Right lobe of liver (tissue), 6 donors: ENCODE data around the gene FOSB. TPM values are rescaled to one million over a fixed set of nuclear protein-coding genes. Genes with fewer than 3 reads are reported as not detected.

Source experiments
- ATAC-seq, 4 donors: fragments of 200-7000 bp; cut with Tn5 transposase; one replicate each; pipeline ENCODE4 v1.9.1; 2020; ENCODE audit warnings: mild to moderate bottlenecking in 4 of 4, moderate library complexity in 4 of 4
- DNase-seq, 3 donors: peaks; one replicate each; pipeline ENCODE4 v3.0.0-alpha.2; 2020
- H3K27ac ChIP-seq, 3 donors: fragments of 200-600 bp; one replicate each; pipeline ENCODE4 v1.8.0; 2022
- H3K27me3 ChIP-seq, 2 donors: fragments of 200-600 bp; one replicate each; pipeline ENCODE4 v1.8.0; 2022
- H3K36me3 ChIP-seq, 4 donors: fragments of 200-600 bp; sonication (generic) in 1 of 4; one replicate each; pipeline versions ENCODE4 v1.5.1 to v1.8.0; 2017 to 2022; ENCODE audit warnings: control low read depth in 1 of 4
- H3K4me1 ChIP-seq, 4 donors: fragments of 200-600 bp; sonication (generic) in 1 of 4; one replicate each; pipeline versions ENCODE4 v1.5.1 to v1.8.0; 2017 to 2022; ENCODE audit warnings: control low read depth in 1 of 4
- H3K4me3 ChIP-seq, 3 donors: fragments of 200-600 bp; one replicate each; pipeline ENCODE4 v1.8.0; 2022
- H3K9me3 ChIP-seq, 4 donors: fragments of 200-600 bp; sonication (generic) in 1 of 4; one replicate each; pipeline versions ENCODE4 v1.5.1 to v1.8.0; 2017 to 2022; ENCODE audit warnings: control low read depth in 1 of 4
- CTCF ChIP-seq, 4 donors: fragments of 200-600 bp in 3 of 4; fragments of 450-650 bp in 1 of 4; IDR thresholded peaks; one replicate each; pipeline versions ENCODE4 v1.5.1 to v1.8.0; 2016 to 2022; ENCODE audit warnings: antibody characterized with exemption in 4 of 4, mild to moderate bottlenecking in 2 of 4
- POLR2A ChIP-seq: fragments of 450-650 bp; IDR thresholded peaks from one replicate; pipeline ENCODE4 v1.6.1; 2017; ENCODE audit warnings: antibody characterized with exemption, mild to moderate bottlenecking
- WGBS: methylation state at CpG from one replicate; pipeline ENCODE4 v1.1.6; 2018; ENCODE audit warnings: low coverage, low lambda C conversion rate; ENCODE audit not compliant: insufficient coverage; ENCODE audit errors: missing lambda C conversion rate; 5-methylcytosine and 5-hydroxymethylcytosine counted together
- intact Hi-C, 2 donors: fragments of 100-400 bp; cut with DNase I; formaldehyde crosslinking; loops; one replicate each; pipeline versions ENCODE4 v1.11.2 to v1.14.1; 2022
- long read RNA-seq: library from polyadenylated mRNA; unstranded; transcript quantifications from one replicate; pipeline ENCODE4 v2.0.0, GENCODE V29; 2019
- total RNA-seq, 6 experiments: library from RNA; depleted of rRNA in 2 of 6; stranded (reverse); fragments of >200 nt in 2 of 6; fragmentation: NEBNext Ultra II Directional in 3 of 6; extraction: Animal tissue kit (Norgen Biotek cat#: 25700) in 3 of 6; gene quantifications; one replicate each; pipeline versions ENCODE4 v1.1.0 to v1.2.4, GENCODE V29; 2016 to 2023
- donor health status: DM: no; HTN: yes; CAD: no.
- donor health status: DM: no; HTN: no; CAD: no.
- donor health status: DM: no; HTN: no; CAD: no.
- donor health status: DM: no; HTN: yes; CAD: no.
- donor health status: DM: no; HTN: yes; CAD: no.

Gene FOSB
- total RNA-seq: 1 to 10 TPM in 1 of 6 experiments, under 1 TPM in 5; 0.19 to 1.2 (median 0.44) TPM
- long read RNA-seq: 0 reads

- no peaks in the 10 kb centered on the region for H3K27me3 ChIP-seq
- no peaks in the 10 kb centered on the region for H3K9me3 ChIP-seq
- H3K4me1 ChIP-seq: peaks cover 0 to 15% (median 7%) of the 10 kb centered on the region in 4 donors
- TF ChIP-seq POLR2A: peak; percentile 96
- TF ChIP-seq CTCF (IDR thresholded peaks at IDR 0.05): peak in 1 of 4 donors; percentile 12
- peak within 1 kb of the TSS; percentile 47 to 76 (median 61) for H3K4me3 ChIP-seq
- peak within 1 kb of the TSS; percentile 69 to 92 (median 90) for H3K27ac ChIP-seq
- peak; percentile 59 to 73 (median 65) for ATAC-seq
- H3K36me3 ChIP-seq: no peaks in the 10 kb centered on the region
- WGBS: 0% methylated on average over 21 of the region's 56 CpGs
- DNase-seq: peak; percentile 94 to 96 (median 96)
- intact Hi-C loops: no loop called here
These were observed at the start of gene FOSB for GRCh38 chr19:45467456-45468158. TSS of gene FOSB (plus strand) at chr19:45467996. CDS start at chr19:45468587, 591 bp downstream.

GRCh38 chr19:45418802-45419201, 49.0 kb upstream of the FOSB start:
- Histone ChIP-seq H3K27me3 (no peaks in the 10 kb centered on the region), H3K27ac (no peak overlapping the region), H3K4me1 (peaks cover 0 to 6% (median 2%) of the 10 kb centered on the region in 4 donors), H3K4me3 (no peak overlapping the region), H3K9me3 (no peaks in the 10 kb centered on the region), H3K36me3 (peaks cover 0 to 18% (median 3%) of the 10 kb centered on the region in 4 donors)
- 83% methylated on average over 2 of the region's 9 CpGs for WGBS
- DNase-seq (no peak), ATAC-seq (no peak)
- intact Hi-C loops: no loop called here
- TF ChIP-seq CTCF (IDR thresholded peaks at IDR 0.05) (no peak), POLR2A (no peak)

- no peaks in the 10 kb centered on the region for H3K27me3 ChIP-seq
- H3K9me3 ChIP-seq: no peaks in the 10 kb centered on the region
- no peak overlapping the region for H3K27ac ChIP-seq
- ATAC-seq: no peak
- H3K4me1 ChIP-seq: peaks cover 0 to 9% (median 2%) of the 10 kb centered on the region in 4 donors
- intact Hi-C loops: no loop called here
- no peak for TF ChIP-seq CTCF (IDR thresholded peaks at IDR 0.05)
- TF ChIP-seq POLR2A: no peak
- no peak overlapping the region for H3K4me3 ChIP-seq
- WGBS: no CpG with 5 or more reads among the region's 4 CpGs
- peak in 1 of 3 donors; percentile 28 for DNase-seq
- peaks cover 0 to 12% (median 3%) of the 10 kb centered on the region in 4 donors for H3K36me3 ChIP-seq
These were observed 48.4 kb upstream of the FOSB start for GRCh38 chr19:45419396-45419795.

GRCh38 chr19:45419895-45420294, 47.9 kb upstream of the FOSB start:
- intact Hi-C loops: no loop called here
- Histone ChIP-seq H3K36me3 (peaks cover 0 to 9% (median 3%) of the 10 kb centered on the region in 4 donors), H3K4me1 (peaks cover 0 to 14% (median 2%) of the 10 kb centered on the region in 4 donors), H3K4me3 (no peak overlapping the region), H3K27me3 (no peaks in the 10 kb centered on the region), H3K9me3 (no peaks in the 10 kb centered on the region), H3K27ac (no peak overlapping the region)
- WGBS: no CpG with 5 or more reads among the region's 3 CpGs
- no peak for TF ChIP-seq POLR2A
- TF ChIP-seq CTCF (IDR thresholded peaks at IDR 0.05): no peak
- ATAC-seq (no peak), DNase-seq (no peak)
